ENCODE measurements around the gene FOXO1.

FOXO1 gene

DNA sequence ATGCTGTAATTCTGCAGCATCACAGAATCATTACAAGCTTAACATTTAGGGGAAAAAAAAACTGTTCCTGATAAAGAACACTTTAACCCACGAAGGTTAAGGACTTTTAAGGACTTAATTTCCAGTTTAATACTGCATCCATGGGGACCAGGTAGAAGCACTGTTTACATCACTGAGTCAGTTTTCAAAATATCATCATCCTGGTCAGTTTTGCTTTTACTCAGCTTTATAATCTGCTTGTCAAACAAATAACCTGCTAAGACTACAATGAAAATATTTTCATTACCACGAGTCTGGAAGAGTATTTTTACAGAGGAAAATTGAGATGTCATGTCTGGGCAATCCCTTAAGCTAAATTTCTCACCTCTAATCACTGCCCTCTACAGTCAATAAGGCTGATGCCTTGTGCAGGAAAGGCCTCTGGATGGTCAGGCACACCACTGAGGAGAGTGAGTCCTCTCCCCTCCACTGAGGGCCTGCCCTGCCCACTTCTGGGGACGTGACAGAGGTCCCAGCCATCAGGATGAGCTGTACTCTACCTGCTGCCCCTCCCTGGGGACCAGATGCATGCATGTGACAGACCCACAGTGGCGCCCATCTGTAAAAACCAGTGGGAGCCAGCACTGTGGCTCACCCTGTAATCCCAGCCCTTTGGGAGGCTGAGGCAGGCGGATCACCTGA, 31.0 kb downstream of the FOXO1 start:
- no peak for DNase-seq

DNA sequence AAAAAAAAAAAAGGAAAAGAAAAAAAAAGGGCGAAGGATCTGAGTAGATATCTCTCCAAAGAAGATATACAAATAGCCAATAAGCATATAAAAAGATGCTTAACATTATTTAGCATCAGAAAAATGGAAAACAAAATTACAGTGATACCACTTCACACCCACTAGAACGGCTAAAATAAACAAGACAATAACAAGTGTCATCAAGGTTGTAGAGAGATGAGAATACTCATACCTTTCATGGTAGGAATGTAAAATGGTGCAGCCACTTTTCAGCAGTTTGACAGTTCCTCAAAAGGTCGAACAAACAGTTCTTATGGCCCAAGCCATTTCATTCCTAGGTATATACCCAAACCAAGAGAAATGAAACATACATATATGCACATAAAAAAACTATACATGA, 33.5 kb downstream of the FOXO1 start:
- DNase-seq = no peak

GRCh38 chr13:40631605-40632004, 34.8 kb downstream of the FOXO1 start:
- DNase-seq = no peak

DNA sequence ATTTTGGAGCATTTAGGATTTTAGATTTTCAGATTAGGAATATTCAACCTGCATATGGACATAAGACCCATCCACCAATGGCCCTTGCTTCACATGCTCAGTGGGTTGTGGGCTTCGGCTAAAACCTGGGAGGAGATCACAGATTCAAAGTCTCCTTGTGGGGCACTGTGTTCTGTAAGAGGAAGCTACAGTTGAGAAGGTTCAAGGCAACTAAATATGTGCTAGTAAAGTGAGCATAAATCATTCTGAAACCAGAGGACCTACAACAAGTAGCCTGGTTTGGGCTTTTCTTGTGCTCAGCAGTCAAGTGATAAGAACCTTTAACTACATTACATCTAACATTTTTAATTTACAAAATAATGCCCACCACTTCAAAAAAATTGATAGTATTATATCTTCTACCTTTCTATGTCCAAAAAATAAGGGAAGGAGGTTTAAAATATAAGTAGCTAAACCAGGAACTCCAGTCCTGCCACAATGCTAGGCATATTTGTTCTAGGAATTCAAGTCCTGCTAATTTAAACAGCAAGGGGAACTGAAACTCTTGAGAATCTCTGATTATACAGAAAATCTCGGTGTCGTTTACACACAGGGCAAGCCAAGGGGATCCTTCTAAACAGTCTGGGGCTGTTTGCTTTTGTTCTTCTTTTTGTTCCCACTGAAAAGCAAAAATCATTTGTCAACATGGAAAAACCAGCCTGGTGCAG, 36.6 kb downstream of the FOXO1 start:
- DNase-seq = no peak

DNA sequence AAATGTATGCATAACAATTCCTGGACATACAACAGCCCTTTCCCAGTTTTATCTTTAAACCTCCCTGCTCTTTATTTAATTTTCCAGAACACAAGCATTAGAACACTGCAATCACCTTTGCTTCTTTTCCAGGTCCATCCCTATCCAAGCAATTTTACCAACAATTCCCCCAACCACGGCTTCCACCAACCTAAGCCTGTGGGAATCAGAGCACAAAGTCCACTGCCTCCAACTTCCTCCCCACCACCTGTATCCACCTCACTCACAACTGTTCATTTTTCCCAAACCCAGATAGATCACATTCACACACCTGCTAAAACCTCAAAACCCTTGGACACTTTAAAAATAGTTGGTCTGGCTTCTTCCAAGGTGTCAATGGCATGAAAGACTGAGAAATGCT, 39.5 kb downstream of the FOXO1 start:
- DNase-seq = no peak

DNA sequence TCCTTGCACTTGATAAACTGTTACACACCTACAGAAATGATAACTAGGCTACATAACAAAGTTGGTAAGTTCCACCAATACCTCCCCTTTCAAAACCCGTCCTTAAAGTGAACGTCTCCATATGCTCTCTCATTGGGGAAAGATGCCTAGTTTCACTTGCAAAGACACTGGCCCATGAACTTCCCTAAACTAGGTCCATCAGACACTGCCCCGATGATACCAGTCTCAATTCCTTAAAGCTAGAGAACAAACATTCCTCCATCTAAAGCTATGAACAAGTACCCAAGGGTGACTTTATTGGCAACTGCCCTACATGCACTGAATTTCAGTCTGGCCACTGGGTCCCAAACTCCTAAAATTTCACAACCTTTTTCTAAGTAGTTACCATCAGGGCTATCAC, 39.9 kb downstream of the FOXO1 start:
- DNase-seq = no peak

DNA sequence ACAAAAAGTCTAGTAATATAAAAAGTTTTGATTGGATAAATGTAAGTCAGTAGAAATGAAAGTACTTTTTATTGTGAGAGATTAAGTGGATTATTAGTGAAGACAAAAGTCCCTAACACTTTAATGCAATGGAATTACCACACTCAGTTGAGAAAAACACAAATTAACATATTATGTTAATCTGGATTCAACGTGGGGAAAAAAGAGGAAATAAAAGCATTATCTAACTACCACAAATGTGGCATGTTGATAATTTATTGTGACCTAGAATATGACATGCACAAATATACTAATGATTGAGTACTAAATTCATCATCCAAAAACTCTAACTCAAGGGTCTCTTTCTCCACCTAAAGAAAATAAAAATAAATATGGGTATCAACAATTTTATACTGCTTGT, 41.5 kb downstream of the FOXO1 start:
- DNase-seq = no peak

DNA sequence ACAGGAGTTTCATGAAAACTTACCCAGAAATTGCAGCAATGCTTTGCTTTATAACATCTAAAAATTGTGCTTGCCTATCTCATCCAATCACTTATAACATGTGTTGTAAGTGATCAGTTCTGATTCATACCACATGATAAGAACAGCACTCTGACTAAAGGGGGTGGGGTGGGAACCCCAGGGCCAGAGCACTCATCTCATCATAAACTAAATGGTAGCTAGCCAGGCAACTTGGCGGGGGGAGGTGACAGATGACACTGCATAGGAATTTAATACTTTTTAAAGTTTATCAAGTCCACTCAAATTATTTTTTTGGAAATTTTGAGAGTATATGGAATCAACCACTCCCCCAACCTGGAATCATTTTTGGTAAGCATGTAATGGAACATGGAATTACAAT, 42.1 kb downstream of the FOXO1 start:
- no peak for DNase-seq

DNA sequence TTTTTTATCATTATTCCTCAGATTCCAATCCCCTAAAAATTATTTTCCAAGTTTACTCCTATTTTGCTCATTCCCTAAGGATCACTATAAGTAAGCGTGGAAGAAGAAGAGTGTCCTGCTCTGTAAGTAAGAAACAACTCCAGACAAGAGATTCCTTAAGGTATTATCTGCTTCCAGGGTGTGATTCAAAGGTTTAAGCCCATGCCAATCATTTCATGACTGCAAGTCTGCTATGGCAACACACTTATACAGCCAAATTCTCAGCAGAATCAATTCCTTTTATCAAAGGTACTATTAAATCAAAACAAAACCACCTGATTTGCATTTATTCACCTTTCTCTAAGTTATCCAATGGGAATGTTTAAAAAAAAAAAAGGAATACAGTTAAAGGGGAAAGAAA, 43.7 kb downstream of the FOXO1 start:
- DNase-seq = no peak

DNA sequence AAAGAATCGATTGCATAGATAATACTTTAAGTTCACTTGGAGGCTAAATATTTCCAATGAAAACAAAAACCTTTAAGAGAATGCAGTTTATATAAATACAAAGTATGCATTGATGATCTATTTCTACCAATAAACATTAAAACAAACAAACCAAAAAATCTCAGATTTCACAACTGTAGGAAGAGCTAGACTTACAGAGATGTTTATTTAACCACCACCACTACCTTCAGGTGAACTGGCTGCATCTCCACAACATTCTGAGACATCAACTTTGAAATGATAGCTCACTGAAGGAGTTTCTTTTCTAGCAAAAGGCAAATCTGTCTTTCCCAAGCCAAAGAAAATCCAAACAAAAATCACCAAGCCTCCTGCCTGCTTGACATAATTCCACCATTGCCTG, 44.2 kb downstream of the FOXO1 start:
- no peak for DNase-seq

- no peak for DNase-seq
Observed at GRCh38 chr13:40619479-40619814, 47.0 kb downstream of the FOXO1 start.

DNA sequence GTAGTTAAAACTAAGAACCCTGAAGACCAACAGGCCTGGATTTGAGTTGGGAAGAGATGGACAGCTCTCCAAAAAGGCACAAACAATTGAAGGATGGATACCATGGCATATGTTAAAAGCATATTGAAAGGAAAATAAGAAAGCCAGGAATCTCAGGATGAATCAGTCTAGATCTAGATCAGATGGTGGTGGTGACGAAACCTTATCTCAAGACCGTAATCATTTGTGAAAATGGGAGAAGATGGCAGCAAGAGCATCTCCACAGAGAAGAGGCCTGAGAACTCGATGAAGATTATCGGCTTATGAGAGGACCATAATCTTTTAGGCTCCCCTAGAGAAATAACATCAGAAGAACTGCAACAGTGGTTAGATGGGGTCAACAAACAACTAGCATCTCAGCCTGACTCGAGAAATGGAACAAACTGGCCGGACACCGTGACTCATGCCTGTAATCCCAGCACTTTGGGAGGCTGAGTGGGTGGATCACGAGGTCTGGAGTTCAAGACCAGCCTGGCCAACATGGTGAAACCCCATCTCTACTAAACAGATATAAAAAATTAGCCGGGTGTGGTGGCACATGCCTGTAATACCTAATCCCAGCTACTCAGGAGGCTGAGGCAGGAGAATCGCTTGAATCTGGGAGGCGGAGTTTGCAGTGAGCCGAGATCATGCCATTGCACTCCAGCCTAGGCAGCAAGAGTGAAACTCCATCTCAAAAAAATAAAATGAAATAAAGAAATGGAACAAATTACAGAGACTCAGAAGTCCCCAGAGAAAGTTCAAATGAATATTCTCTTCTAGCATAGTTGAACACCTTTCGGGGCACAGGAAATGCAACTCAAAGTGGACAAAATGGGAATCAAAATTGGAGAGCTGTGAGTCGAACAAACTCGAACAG, 47.6 kb downstream of the FOXO1 start:
- no peak for DNase-seq

GRCh38 chr13:40617801-40618356, 48.6 kb downstream of the FOXO1 start:
- DNase-seq = no peak

DNA sequence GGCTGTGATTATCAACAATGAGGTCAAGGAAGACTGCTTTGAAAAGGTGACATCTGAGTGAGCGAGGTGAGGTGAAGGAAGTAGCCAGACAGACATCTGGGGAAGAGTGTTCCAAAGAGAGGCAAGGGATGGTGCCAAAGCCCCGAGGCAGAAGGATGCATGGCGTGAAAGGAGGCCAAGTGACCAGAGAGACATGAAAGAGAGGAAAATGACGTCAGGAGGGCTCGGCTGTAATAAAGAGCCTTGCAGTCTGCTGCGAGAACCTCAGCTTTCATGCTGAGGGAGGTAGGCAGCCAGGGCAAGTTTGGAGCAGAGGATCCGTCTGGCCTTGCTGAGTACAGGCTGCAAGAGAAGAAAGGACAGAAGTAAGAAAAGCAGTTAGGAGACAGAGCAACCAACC, 50.8 kb downstream of the FOXO1 start:
- no peak for DNase-seq

DNA sequence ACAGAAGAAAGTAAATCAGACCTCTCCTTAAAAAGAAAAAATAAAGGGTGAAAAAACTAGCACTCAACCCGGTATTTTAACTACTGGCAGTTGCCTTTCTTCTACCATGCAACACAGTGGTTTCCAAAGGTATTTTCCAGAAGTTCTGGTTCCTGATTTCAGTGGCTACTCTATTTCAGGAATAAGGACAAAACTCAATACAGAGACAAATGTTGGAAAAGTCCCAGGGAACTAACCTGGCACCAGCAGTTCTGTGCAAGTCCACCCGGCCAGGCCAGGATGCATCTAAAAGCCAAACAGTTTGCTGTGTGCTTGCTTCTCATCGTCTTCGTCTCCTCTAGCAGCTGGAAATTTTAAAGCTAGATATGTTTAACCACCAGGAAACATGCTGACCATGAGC, 52.5 kb downstream of the FOXO1 start:
- DNase-seq = no peak

GRCh38 chr13:40613192-40613818, 53.1 kb downstream of the FOXO1 start:
- DNase-seq = no peak

DNA sequence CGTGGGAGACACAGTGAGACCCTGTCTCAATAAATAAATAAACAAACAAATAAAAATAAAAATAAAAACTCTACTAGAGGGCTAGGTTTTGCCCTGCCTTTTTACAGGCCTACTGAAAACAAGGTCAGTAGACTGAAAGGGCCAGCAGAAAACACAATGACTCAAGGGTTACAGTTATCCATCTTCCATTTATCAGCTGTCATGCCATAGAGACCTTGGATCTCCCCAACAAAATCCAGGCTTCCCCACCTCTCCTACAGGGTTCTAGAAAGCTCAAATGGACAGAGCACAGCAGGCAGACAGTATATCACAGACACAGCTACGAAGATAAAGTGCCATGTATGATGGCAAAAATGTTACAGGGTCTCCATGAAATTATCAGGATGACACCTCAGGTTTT, 54.4 kb downstream of the FOXO1 start:
- no peak for DNase-seq

DNA sequence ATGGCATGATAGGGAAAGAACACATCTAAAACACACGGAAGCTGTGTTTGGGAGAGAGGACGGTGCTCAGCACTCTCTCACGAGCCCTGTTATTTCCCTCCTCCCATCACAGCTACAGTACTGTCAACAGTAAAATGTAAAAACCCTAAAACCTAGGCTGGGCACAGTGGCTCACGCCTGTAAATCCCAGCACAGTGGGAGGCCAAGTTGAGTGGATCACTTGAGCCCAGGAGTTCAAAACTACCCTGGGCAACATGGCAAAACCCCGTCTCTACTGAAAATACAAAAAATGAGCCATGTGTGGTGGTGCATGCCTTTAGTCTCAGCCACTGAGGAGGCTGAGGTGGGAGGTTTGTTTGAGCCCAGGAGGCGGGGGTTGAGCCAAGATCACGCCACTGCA, 54.8 kb downstream of the FOXO1 start:
- no peak for DNase-seq

- no peak for DNase-seq
Observed at GRCh38 chr13:40611004-40611403, 55.4 kb downstream of the FOXO1 start.

DNA sequence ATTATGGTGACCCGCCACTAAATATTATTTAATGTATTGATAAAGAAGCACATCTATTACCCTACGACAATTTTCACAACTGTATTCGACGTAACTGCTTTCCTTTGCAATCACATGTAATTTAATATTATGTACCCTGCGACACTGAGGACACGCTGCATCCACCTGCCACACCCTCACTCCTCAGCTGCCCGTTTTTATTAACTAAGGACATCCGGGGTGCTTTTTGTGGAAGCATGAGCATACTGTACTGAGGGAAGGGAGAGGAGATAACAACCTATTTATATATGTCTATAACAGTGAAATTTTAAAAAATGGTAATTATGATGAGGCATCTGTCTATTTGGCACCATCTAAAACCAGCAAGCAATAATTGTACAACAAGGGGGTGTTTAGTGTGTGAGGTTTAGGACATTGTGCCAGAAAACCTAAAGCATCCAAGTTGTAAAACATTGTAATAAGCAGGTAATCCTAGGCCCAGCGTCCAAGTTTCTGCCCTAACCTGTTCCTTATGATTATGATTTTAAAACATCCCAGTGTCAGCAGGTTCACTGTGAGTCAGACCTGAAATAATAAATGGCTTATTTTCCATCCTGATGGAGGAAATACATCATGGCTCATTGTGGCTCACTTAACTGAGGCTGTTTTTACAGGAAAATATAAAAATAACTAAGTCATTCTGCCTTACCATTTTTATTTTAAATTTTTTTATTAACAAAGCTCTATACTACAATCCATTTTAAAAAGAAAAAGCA, 56.3 kb downstream of the FOXO1 start:
- DNase-seq = no peak

DNA sequence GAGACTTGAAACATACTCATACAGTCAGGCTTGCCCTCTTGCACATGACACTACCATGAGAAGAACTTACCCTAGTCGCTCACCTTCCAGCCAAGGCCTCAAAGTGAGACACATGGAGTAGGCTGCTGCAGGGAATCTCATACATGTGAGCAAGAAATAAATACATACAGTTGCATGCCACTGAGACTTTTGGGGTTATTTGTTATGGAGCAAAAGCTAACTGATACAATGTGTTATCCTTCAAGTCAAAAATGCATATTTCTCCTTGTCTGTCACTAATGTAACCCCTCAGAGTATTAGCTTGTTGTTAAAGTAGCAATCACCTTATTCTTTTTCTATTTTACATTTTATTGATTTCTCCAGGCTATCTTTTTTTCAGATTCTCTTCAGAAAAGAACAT, 58.1 kb downstream of the FOXO1 start:
- no peak for DNase-seq

DNA sequence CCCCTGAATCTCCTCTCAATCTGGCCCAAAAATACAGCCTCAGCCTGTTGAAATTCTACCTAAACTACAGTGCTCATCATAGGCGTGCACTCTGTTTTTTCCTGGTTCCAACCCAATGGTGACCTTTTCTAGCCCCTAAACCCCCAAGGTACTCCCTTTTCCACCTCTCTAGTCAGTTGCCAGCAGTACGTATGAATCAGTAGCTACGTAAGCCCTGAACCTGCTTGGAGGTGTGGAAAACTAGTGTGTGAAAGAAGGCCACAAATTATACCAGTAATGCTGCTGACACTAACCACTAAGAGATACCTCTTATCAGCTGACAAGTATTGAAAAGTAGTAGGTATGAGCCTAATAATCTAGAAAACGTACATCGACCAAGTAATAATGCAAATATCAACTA, 60.9 kb downstream of the FOXO1 start:
- no peak for DNase-seq

GRCh38 chr13:40604135-40604534, 62.3 kb downstream of the FOXO1 start:
- DNase-seq = no peak

Data from NK-92 treated with Interleukin-12 subunit alpha and Interleukin-12 subunit beta, amount 100 ng/mL, for 24 hours (cell line).